Endodermal cell (in vitro differentiated cells): Measurements from ENCODE around the gene CKAP4. TPM values are rescaled to one million over a fixed set of nuclear protein-coding genes. Genes with fewer than 3 reads are reported as not detected.

Experiments
- DNase-seq: peaks from one replicate; pipeline ENCODE4 v3.0.0-alpha.2; 2017
- H3K27ac ChIP-seq: 2 replicates; pipeline ENCODE4 v1.5.1; 2013; ENCODE audit warnings: mild to moderate bottlenecking, low read depth, low read length, moderate library complexity
- H3K27me3 ChIP-seq: 2 replicates; pipeline ENCODE4 v1.6.1; 2013; ENCODE audit warnings: mild to moderate bottlenecking, low read length, moderate library complexity; ENCODE audit not compliant: insufficient read depth, control insufficient read depth, poor library complexity, severe bottlenecking
- H3K36me3 ChIP-seq: 2 replicates; pipeline ENCODE4 v1.7.0; 2013; ENCODE audit warnings: mild to moderate bottlenecking, low read length, moderate library complexity; ENCODE audit not compliant: control insufficient read depth, insufficient read depth
- H3K4me1 ChIP-seq: one replicate; pipeline ENCODE4 v1.7.0; 2013; ENCODE audit warnings: low read length; ENCODE audit not compliant: control insufficient read depth, insufficient read depth
- H3K4me3 ChIP-seq: 2 replicates; pipeline ENCODE4 v1.5.1; 2013; ENCODE audit warnings: mild to moderate bottlenecking, low read length, moderate library complexity
- H3K9ac ChIP-seq: 2 replicates; pipeline ENCODE4 v1.6.1; 2013; ENCODE audit warnings: mild to moderate bottlenecking, low read length, moderate library complexity; ENCODE audit not compliant: poor library complexity, severe bottlenecking; ENCODE audit errors: extremely low read depth
- H3K9me3 ChIP-seq: 2 replicates; pipeline ENCODE4 v1.6.1; 2013; ENCODE audit warnings: mild to moderate bottlenecking, low read length, moderate library complexity; ENCODE audit not compliant: control insufficient read depth
- H3K27ac Mint-ChIP-seq: 2 replicates; pipeline ENCODE4 v1.8.0; 2020; ENCODE audit warnings: mixed read lengths
- H3K27me3 Mint-ChIP-seq: 2 replicates; pipeline ENCODE4 v1.8.0; 2021; ENCODE audit warnings: mild to moderate bottlenecking, mixed read lengths; ENCODE audit not compliant: insufficient read depth
- H3K36me3 Mint-ChIP-seq: 2 replicates; pipeline ENCODE4 v1.8.0; 2020; ENCODE audit warnings: low read depth, mixed read lengths
- H3K4me1 Mint-ChIP-seq: 2 replicates; pipeline ENCODE4 v1.8.0; 2020; ENCODE audit warnings: mixed read lengths
- H3K4me3 Mint-ChIP-seq: 2 replicates; pipeline ENCODE4 v1.8.0; 2020; ENCODE audit warnings: mild to moderate bottlenecking, moderate library complexity, mixed read lengths
- H3K9me3 Mint-ChIP-seq: 2 replicates; pipeline ENCODE4 v1.8.0; 2020; ENCODE audit warnings: mild to moderate bottlenecking, mixed read lengths
- WGBS, 2 experiments: methylation state at CpG; one replicate each; pipeline versions ENCODE4 v1.1.5 to v1.1.7; 2013; ENCODE audit warnings: missing lambda C conversion rate in 2 of 2, mixed read lengths in 1 of 2; ENCODE audit not compliant: insufficient coverage in 1 of 2, insufficient read length in 1 of 2; 5-methylcytosine and 5-hydroxymethylcytosine counted together
- total RNA-seq, 2 donors: library from RNA; stranded (reverse); fragmentation: NEBNext Ultra II Directional in 1 of 2; extraction: Animal tissue kit (Norgen Biotek cat#: 25700) in 1 of 2; gene quantifications; 2 replicates in 1 of 2; 3 replicates in 1 of 2; pipeline ENCODE4 v1.2.1, GENCODE V29; 2021
- TF ChIP-seq, protein P1 (sequence below): fragments of 200-600 bp; sonication (generic); conservative IDR thresholded peaks from 2 replicates; pipeline ENCODE4 v1.5.0; 2021; ENCODE audit warnings: antibody characterized with exemption, mild to moderate bottlenecking

Gene CKAP4
- total RNA-seq, 2 donors from 2014 or later: 88.9 to 93.3 TPM

GRCh38 chr12:106240821-106241220 lies 7.0 kb downstream of the CKAP4 start:
- no peak for DNase-seq
- Mint-ChIP-seq H3K9me3 (no peaks in the 10 kb centered on the region), H3K4me1 (peaks cover 9% of the 10 kb centered on the region), H3K4me3 (no peak overlapping the region), H3K36me3 (peaks cover 50% of the 10 kb centered on the region), H3K27ac (no peak overlapping the region), H3K27me3 (no peaks in the 10 kb centered on the region)
- H3K4me1 ChIP-seq: no peaks in the 10 kb centered on the region
- H3K36me3 ChIP-seq: peaks cover 57% of the 10 kb centered on the region
- H3K9ac ChIP-seq: no peak overlapping the region
- H3K27ac ChIP-seq: no peak overlapping the region
- TF ChIP-seq, protein P1, sequence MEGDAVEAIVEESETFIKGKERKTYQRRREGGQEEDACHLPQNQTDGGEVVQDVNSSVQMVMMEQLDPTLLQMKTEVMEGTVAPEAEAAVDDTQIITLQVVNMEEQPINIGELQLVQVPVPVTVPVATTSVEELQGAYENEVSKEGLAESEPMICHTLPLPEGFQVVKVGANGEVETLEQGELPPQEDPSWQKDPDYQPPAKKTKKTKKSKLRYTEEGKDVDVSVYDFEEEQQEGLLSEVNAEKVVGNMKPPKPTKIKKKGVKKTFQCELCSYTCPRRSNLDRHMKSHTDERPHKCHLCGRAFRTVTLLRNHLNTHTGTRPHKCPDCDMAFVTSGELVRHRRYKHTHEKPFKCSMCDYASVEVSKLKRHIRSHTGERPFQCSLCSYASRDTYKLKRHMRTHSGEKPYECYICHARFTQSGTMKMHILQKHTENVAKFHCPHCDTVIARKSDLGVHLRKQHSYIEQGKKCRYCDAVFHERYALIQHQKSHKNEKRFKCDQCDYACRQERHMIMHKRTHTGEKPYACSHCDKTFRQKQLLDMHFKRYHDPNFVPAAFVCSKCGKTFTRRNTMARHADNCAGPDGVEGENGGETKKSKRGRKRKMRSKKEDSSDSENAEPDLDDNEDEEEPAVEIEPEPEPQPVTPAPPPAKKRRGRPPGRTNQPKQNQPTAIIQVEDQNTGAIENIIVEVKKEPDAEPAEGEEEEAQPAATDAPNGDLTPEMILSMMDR: no peak
- no peaks in the 10 kb centered on the region for H3K27me3 ChIP-seq
- no peaks in the 10 kb centered on the region for H3K9me3 ChIP-seq
- no peak overlapping the region for H3K4me3 ChIP-seq

DNA sequence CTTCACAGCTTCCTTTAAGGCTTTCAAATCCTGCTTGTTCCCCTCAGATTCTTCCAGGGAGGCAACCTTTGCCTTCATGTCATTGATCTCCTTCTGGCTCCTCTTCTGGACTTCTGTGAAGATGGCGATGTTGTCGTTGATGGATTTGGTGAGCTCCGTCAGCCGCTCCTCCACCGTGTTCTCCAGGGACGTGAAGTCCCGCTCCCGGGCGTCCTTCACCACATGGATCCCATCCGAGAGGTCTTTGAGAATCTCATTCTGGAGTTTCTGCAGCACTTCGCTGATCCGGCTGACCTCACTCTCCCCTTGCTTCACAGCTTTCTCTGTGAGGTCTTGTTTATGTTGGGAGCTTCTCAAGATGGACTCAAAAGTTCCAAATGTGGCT lies 7.9 kb downstream of the CKAP4 start:
- no peaks in the 10 kb centered on the region for H3K27me3 ChIP-seq
- H3K36me3 ChIP-seq: peaks cover 55% of the 10 kb centered on the region
- TF ChIP-seq, protein P1: no peak
- no peaks in the 10 kb centered on the region for H3K4me1 ChIP-seq
- Mint-ChIP-seq H3K4me3 (no peak overlapping the region), H3K36me3 (peaks cover 47% of the 10 kb centered on the region), H3K4me1 (peaks cover 6% of the 10 kb centered on the region), H3K27me3 (no peaks in the 10 kb centered on the region), H3K9me3 (no peaks in the 10 kb centered on the region), H3K27ac (no peak overlapping the region)
- DNase-seq: peak; percentile 36
- 96 to 97% methylated on average over 5 to 12 of the region's 12 CpGs for WGBS, 2 experiments
- no peak overlapping the region for H3K9ac ChIP-seq
- no peak overlapping the region for H3K4me3 ChIP-seq
- no peak overlapping the region for H3K27ac ChIP-seq
- H3K9me3 ChIP-seq: no peaks in the 10 kb centered on the region

GRCh38 chr12:106239241-106239950 lies 8.4 kb downstream of the CKAP4 start:
- peaks cover 47% of the 10 kb centered on the region for H3K36me3 Mint-ChIP-seq
- H3K9me3 Mint-ChIP-seq: no peaks in the 10 kb centered on the region
- Histone ChIP-seq H3K27me3 (no peaks in the 10 kb centered on the region), H3K4me3 (no peak overlapping the region), H3K27ac (no peak overlapping the region), H3K9ac (no peak overlapping the region), H3K9me3 (no peaks in the 10 kb centered on the region), H3K36me3 (peaks cover 50% of the 10 kb centered on the region), H3K4me1 (no peaks in the 10 kb centered on the region)
- no peak overlapping the region for H3K4me3 Mint-ChIP-seq
- TF ChIP-seq, protein P1: no peak
- no peak overlapping the region for H3K27ac Mint-ChIP-seq
- H3K4me1 Mint-ChIP-seq: peaks cover 6% of the 10 kb centered on the region
- 95 to 98% methylated on average over 28 to 37 of the region's 37 CpGs for WGBS, 2 experiments
- no peaks in the 10 kb centered on the region for H3K27me3 Mint-ChIP-seq
- peak; percentile 44 for DNase-seq
